Placental pericyte (primary cell): Measurements from ENCODE around the gene RPL39L. TPM values are rescaled to one million over a fixed set of nuclear protein-coding genes. Genes with fewer than 3 reads are reported as not detected.

Experiments used
- total RNA-seq: library from RNA; depleted of rRNA; stranded (reverse); fragments of >200 nt; gene quantifications from 2 replicates; pipeline ENCODE4 v1.2.3, GENCODE V29; 2012

The RPL39L gene
- total RNA-seq, result 7.7 and 23.9 TPM in 2 replicates

DNA sequence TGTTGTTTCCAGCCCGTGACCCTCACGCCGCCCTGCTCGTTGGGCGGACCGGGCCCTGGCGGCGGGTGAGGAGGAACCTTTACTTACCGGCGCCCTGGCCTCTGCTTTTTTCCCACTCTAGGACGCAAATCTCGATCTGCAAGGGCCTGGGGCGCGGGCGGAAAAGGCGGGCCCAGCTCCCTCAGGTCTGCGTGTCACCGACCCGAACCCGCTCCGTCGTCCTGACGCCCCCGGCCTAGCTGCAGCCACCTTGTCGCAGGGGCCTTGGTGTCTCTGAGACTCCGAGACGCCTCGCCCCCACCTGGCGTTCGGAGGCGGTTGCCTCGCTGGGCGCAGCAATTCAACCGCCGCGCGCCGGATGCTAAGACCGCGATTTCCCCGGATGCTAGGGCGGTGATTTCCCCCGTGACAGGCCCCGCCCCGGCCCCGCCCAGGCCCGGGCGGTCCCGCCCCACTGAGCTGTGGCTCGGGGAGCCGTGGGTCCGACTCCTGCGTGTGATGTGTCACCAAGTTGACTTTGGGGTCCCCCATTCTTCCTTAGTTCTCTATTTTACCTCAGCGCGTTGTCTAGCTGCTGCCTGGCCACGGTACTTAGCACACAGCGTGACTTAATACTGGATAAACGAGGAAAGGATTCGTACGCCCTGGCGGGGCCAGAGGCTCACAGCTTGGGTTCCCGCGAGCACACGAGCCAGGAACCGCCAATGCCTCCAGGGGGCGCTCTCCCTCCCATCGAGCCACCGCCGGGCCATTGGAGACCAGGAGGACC is at the start of gene RPL39L:
Gene RPL39L (minus strand): TSS at position 371 of the 769 bp plus-strand sequence. CDS start 18,196 bp downstream, outside the sequence.

Other genes with a start within 250 kb of the RPL39L start
- gene ST6GAL1, start 209.0 kb downstream of the RPL39L start, total RNA-seq, result 2.8 and 8.4 TPM in 2 replicates
- gene RTP1, start 58.0 kb upstream of the RPL39L start, total RNA-seq, result not detected in 2 replicates
- 71.7 and 214 TPM in 2 replicates for gene MASP1, start 152.2 kb upstream of the RPL39L start, total RNA-seq
- gene RTP4, start 228.9 kb upstream of the RPL39L start, total RNA-seq, result 1.1 and 1.4 TPM in 2 replicates